ENCODE measurements around the gene EMX1. TPM values are rescaled to one million over a fixed set of nuclear protein-coding genes. Genes with fewer than 3 reads are reported as not detected.

The EMX1 gene
- total and polyA plus RNA-seq, 2 donors (not counting 1 experiment from before 2014, with no cell fraction given): not detected

DNA sequence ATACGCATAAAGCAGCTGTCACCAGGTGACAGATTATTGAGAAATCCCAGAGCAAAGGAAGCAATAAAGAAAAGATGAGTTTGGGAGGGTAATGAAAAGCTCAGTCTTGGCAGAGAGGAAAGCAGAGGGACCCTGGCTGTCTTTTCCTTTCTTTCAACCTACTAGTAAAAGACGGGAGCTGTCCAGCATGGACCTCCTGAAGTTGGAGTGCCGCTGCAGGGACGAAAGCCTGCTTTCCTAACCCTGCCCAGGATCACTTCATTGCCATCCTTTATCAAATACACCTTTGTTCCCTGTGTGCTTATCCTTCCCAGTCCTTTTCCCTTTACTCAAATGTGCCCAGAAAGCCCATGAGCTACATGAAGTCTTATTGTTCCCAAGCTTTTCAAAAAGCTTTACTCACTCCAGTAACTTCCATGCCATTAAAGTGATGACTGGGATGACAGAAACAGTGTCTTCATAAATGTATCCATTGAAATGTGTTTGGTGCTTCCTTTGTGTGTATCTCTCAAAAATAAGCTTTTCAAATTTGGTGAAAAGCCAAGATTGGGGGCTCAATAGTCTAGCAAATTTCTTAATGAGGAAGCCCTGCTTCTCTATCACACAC lies 33.9 kb upstream of the EMX1 start:
- TF ChIP-seq, protein P1, sequence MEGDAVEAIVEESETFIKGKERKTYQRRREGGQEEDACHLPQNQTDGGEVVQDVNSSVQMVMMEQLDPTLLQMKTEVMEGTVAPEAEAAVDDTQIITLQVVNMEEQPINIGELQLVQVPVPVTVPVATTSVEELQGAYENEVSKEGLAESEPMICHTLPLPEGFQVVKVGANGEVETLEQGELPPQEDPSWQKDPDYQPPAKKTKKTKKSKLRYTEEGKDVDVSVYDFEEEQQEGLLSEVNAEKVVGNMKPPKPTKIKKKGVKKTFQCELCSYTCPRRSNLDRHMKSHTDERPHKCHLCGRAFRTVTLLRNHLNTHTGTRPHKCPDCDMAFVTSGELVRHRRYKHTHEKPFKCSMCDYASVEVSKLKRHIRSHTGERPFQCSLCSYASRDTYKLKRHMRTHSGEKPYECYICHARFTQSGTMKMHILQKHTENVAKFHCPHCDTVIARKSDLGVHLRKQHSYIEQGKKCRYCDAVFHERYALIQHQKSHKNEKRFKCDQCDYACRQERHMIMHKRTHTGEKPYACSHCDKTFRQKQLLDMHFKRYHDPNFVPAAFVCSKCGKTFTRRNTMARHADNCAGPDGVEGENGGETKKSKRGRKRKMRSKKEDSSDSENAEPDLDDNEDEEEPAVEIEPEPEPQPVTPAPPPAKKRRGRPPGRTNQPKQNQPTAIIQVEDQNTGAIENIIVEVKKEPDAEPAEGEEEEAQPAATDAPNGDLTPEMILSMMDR (conservative IDR thresholded peaks at IDR 0.05 in 1 of 2, IDR thresholded peaks at IDR 0.05 in 1 of 2; ENCODE audit: low read depth in 1 of 2, low read length in 2 of 2): no peak
- Histone ChIP-seq H3K27me3 (ENCODE audit: control insufficient read depth, insufficient read depth, low read length) (no peaks in the 10 kb centered on the region), H3K9ac (ENCODE audit: insufficient read depth, low read length) (no peak overlapping the region), H3K4me1 (ENCODE audit: control insufficient read depth, extremely low read depth, insufficient read depth, low read length) (peaks cover 2% of the 10 kb centered on the region), H2AFZ (ENCODE audit: low read length) (no peak overlapping the region), H3K36me3 (ENCODE audit: control insufficient read depth, insufficient read depth, low read length) (no peaks in the 10 kb centered on the region), H3K79me2 (ENCODE audit: control insufficient read depth, insufficient read depth, low read length) (no peaks in the 10 kb centered on the region), H3K4me2 (ENCODE audit: extremely low read depth, insufficient read depth, low read length) (no peak overlapping the region), H3K9me3 (ENCODE audit: control insufficient read depth, insufficient read depth, low read depth, low read length) (no peaks in the 10 kb centered on the region), H3K4me3 (replicated peaks in 1 of 4; ENCODE audit: control extremely low read depth in 1 of 4, insufficient read depth in 1 of 4, low read depth in 3 of 4, low read length in 4 of 4) (no peak overlapping the region), H4K20me1 (ENCODE audit: control insufficient read depth, extremely low read depth, insufficient read depth, low read length) (no peaks in the 10 kb centered on the region), H3K27ac (ENCODE audit: insufficient read depth, low read length) (no peak overlapping the region)
- peak; percentile 38 to 55 for DNase-seq (ENCODE audit: low read depth in 2 of 2)

GRCh38 chr2:72886505-72887031 lies 30.8 kb upstream of the EMX1 start:
- Histone ChIP-seq H3K36me3 (ENCODE audit: control insufficient read depth, insufficient read depth, low read length) (no peaks in the 10 kb centered on the region), H3K9me3 (ENCODE audit: control insufficient read depth, insufficient read depth, low read depth, low read length) (no peaks in the 10 kb centered on the region), H3K79me2 (ENCODE audit: control insufficient read depth, insufficient read depth, low read length) (no peaks in the 10 kb centered on the region), H2AFZ (ENCODE audit: low read length) (peak overlapping the region; percentile 55), H3K27me3 (ENCODE audit: control insufficient read depth, insufficient read depth, low read length) (no peaks in the 10 kb centered on the region), H3K4me3 (replicated peaks in 1 of 4; ENCODE audit: control extremely low read depth in 1 of 4, insufficient read depth in 1 of 4, low read depth in 3 of 4, low read length in 4 of 4) (peak overlapping the region; percentile 53 to 74 (median 61)), H3K4me1 (ENCODE audit: control insufficient read depth, extremely low read depth, insufficient read depth, low read length) (peaks cover 2% of the 10 kb centered on the region), H3K9ac (ENCODE audit: insufficient read depth, low read length) (no peak overlapping the region), H3K4me2 (ENCODE audit: extremely low read depth, insufficient read depth, low read length) (peak overlapping the region; percentile 87), H3K27ac (ENCODE audit: insufficient read depth, low read length) (no peak overlapping the region), H4K20me1 (ENCODE audit: control insufficient read depth, extremely low read depth, insufficient read depth, low read length) (no peaks in the 10 kb centered on the region)
- TF ChIP-seq, protein P1 (conservative IDR thresholded peaks at IDR 0.05 in 1 of 2, IDR thresholded peaks at IDR 0.05 in 1 of 2; ENCODE audit: low read depth in 1 of 2, low read length in 2 of 2): no peak
- no peak for TF ChIP-seq EZH2 (IDR thresholded peaks at IDR 0.05; ENCODE audit: low read length, missing control alignments)
- no peak for DNase-seq (ENCODE audit: low read depth in 2 of 2)

DNA sequence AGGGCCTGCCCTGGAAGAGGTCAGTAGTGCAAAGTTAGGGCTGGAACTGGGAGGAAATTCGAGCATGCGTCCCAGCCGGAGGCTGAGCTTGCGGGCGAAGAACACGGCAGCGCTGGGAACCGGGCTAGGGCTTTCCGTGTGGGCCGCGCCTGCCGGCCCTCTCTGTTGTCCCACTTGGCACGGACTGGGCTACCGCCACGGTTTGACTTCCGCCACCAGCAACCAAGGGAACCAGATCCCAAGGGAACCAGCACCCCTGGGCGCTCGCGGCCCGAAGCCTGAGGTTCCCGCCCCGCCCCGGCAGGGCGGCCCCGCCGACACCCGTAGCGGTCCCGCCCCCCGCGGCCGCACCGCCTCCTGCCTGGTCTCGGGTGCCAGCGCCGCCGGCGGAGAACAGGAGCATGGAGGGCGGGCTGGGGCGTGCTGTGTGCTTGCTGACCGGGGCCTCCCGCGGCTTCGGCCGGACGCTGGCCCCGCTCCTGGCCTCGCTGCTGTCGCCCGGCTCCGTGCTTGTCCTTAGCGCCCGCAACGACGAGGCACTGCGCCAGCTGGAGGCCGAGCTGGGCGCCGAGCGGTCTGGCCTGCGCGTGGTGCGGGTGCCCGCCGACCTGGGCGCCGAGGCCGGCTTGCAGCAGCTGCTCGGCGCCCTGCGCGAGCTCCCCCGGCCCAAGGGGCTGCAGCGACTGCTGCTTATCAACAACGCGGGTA lies 30.1 kb upstream of the EMX1 start, which contains the start of gene SPR:
SPR (plus strand) TSS at position 377 of the 708 bp plus-strand sequence; CDS start at position 402, 25 bp downstream.
- no peaks in the 10 kb centered on the region for H3K79me2 ChIP-seq (ENCODE audit: control insufficient read depth, insufficient read depth, low read length)
- no peaks in the 10 kb centered on the region for H3K9me3 ChIP-seq (ENCODE audit: control insufficient read depth, insufficient read depth, low read depth, low read length)
- H3K27ac ChIP-seq (ENCODE audit: insufficient read depth, low read length): peak within 1 kb of the TSS; percentile 47
- no peak for TF ChIP-seq EZH2 (IDR thresholded peaks at IDR 0.05; ENCODE audit: low read length, missing control alignments)
- TF ChIP-seq, protein P1 (conservative IDR thresholded peaks at IDR 0.05 in 1 of 2, IDR thresholded peaks at IDR 0.05 in 1 of 2; ENCODE audit: low read depth in 1 of 2, low read length in 2 of 2): no peak
- peaks cover 2% of the 10 kb centered on the region for H3K4me1 ChIP-seq (ENCODE audit: control insufficient read depth, extremely low read depth, insufficient read depth, low read length)
- peak within 1 kb of the TSS; percentile 37 for H3K9ac ChIP-seq (ENCODE audit: insufficient read depth, low read length)
- peak within 1 kb of the TSS; percentile 90 for H2AFZ ChIP-seq (ENCODE audit: low read length)
- H4K20me1 ChIP-seq (ENCODE audit: control insufficient read depth, extremely low read depth, insufficient read depth, low read length): no peaks in the 10 kb centered on the region
- peak within 1 kb of the TSS; percentile 87 for H3K4me2 ChIP-seq (ENCODE audit: extremely low read depth, insufficient read depth, low read length)
- DNase-seq (ENCODE audit: low read depth in 2 of 2): peak; percentile 45 to 61
- no peaks in the 10 kb centered on the region for H3K27me3 ChIP-seq (ENCODE audit: control insufficient read depth, insufficient read depth, low read length)
- H3K36me3 ChIP-seq (ENCODE audit: control insufficient read depth, insufficient read depth, low read length): no peaks in the 10 kb centered on the region
- peak within 1 kb of the TSS; percentile 56 to 74 (median 62) for H3K4me3 ChIP-seq (replicated peaks in 1 of 4; ENCODE audit: control extremely low read depth in 1 of 4, insufficient read depth in 1 of 4, low read depth in 3 of 4, low read length in 4 of 4)
